ENCODE measurements around the gene ACBD7. TPM values are rescaled to one million over a fixed set of nuclear protein-coding genes. Genes with fewer than 3 reads are reported as not detected.

The ACBD7 gene
- total and polyA plus RNA-seq, 9 of the 15 experiments (the other 6 are each of a cell fraction or from before 2014, with no cell fraction given): 0.21 to 3.2 (median 0.84) TPM

DNA sequence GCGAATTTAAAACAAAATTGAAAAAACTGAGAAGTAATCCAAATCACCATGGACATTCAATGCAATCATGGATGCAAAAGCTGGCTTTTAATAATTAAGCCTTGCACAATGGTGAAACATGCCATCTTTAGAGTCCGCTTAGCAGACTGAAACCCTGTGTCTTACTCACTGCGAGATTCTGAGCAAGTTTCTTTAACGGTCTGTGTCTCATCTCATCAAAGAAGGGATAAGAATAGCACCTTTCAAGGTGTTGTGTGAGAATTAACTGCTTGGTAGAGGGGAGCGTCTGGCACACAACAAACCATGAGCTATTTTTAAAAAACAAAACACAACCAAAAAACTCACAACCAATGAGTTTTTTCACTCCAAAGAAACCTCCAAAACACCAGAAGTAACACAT lies 21.4 kb downstream of the ACBD7 start:
- H3K4me1 ChIP-seq (replicated peaks in 1 of 2; ENCODE audit: control insufficient read depth in 2 of 2, insufficient read depth in 2 of 2, low read length in 2 of 2): no peaks in the 10 kb centered on the region
- peaks cover 2% of the 10 kb centered on the region; the same call in 1 of the 2 replicates for H3K9me3 ChIP-seq (replicated peaks; ENCODE audit: control insufficient read depth, insufficient read depth, low read depth, low read length)
- H3K27me3 ChIP-seq (ENCODE audit: control insufficient read depth in 2 of 2, insufficient read depth in 2 of 2, low read length in 2 of 2): peaks cover 3 to 7% of the 10 kb centered on the region in 2 experiments; a peak in 1 of 5 replicates
- ChIA-PET POLR2A (no interaction called here), CTCF (ENCODE audit: low intra/inter-chr PET ratio) (no interaction called here)
- H3K27ac ChIP-seq (ENCODE audit: extremely low read depth, low read depth, low read length): no peak overlapping the region
- intact Hi-C loops (cut with micrococcal nuclease) (no loop called here), in situ Hi-C loops (cut with MboI) (no loop called here)
- H3K4me3 ChIP-seq: no peak overlapping the region
- no peak overlapping the region for H2AFZ ChIP-seq (ENCODE audit: low read depth, low read length)
- H3K36me3 ChIP-seq (ENCODE audit: control insufficient read depth, insufficient read depth, low read length): no peaks in the 10 kb centered on the region
- no peaks in the 10 kb centered on the region for H4K20me1 ChIP-seq (replicated peaks; ENCODE audit: control insufficient read depth, insufficient read depth, low read length)
- DNase-seq (ENCODE audit: extremely low read depth in 1 of 4, low spot score in 3 of 4) (no peak), ATAC-seq (no peak), FAIRE-seq (no peak)
- H3K9me1 ChIP-seq (ENCODE audit: control insufficient read depth, insufficient read depth, low read length): no peaks in the 10 kb centered on the region
- H3K4me2 ChIP-seq (ENCODE audit: insufficient read depth, low read length): no peak overlapping the region
- no TSS peak for BruUV-seq (replicated peaks)
- H3K79me2 ChIP-seq (ENCODE audit: control insufficient read depth, insufficient read depth, low read length): no peaks in the 10 kb centered on the region
- 6% methylated on average over 5 of the region's 5 CpGs for WGBS (ENCODE audit: insufficient coverage, low coverage, missing lambda C conversion rate)
- TF ChIP-seq HNRNPLL (IDR thresholded peaks at IDR 0.05; ENCODE audit: low read depth, low read length, poor library complexity, severe bottlenecking): no peak
- no peak for TF ChIP-seq ZC3H4 (CRISPR knock-in tag; IDR thresholded peaks at IDR 0.05; ENCODE audit: borderline replicate concordance)
- no peak for TF ChIP-seq RHOXF2B (CRISPR knock-in tag; conservative IDR thresholded peaks at IDR 0.05)
- TF ChIP-seq ZSCAN32 (CRISPR knock-in tag; IDR thresholded peaks at IDR 0.05): no peak
- no peak for TF ChIP-seq CREBBP (IDR thresholded peaks at IDR 0.05; ENCODE audit: low read depth, low read length)
- TF ChIP-seq TAF1 (IDR thresholded peaks at IDR 0.05; ENCODE audit: control insufficient read depth, extremely low read depth, insufficient read depth, low read length, severe bottlenecking): no peak
- TF ChIP-seq, protein P1, sequence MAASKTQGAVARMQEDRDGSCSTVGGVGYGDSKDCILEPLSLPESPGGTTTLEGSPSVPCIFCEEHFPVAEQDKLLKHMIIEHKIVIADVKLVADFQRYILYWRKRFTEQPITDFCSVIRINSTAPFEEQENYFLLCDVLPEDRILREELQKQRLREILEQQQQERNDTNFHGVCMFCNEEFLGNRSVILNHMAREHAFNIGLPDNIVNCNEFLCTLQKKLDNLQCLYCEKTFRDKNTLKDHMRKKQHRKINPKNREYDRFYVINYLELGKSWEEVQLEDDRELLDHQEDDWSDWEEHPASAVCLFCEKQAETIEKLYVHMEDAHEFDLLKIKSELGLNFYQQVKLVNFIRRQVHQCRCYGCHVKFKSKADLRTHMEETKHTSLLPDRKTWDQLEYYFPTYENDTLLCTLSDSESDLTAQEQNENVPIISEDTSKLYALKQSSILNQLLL (CRISPR knock-in tag; IDR thresholded peaks at IDR 0.05; ENCODE audit: borderline replicate concordance): no peak
- no peak for TF ChIP-seq ZNF143 (CRISPR knock-in tag; IDR thresholded peaks at IDR 0.05)
- TF ChIP-seq KLF10 (CRISPR knock-in tag; IDR thresholded peaks at IDR 0.05): no peak
- TF ChIP-seq SRSF3 (IDR thresholded peaks at IDR 0.05; ENCODE audit: insufficient read depth, low read length): no peak
- no peak overlapping the region for H3K9ac ChIP-seq (ENCODE audit: insufficient read depth in 1 of 2, low read depth in 2 of 2, low read length in 2 of 2)
